ENCODE measurements around the gene RAD21L1. TPM values are rescaled to one million over a fixed set of nuclear protein-coding genes. Genes with fewer than 3 reads are reported as not detected.
A peak's percentile ranks its signal among the peaks of the same experiment; 100 is the strongest.

Gene RAD21L1
- total RNA-seq, 1 donor from 2014 or later: not detected

DNA sequence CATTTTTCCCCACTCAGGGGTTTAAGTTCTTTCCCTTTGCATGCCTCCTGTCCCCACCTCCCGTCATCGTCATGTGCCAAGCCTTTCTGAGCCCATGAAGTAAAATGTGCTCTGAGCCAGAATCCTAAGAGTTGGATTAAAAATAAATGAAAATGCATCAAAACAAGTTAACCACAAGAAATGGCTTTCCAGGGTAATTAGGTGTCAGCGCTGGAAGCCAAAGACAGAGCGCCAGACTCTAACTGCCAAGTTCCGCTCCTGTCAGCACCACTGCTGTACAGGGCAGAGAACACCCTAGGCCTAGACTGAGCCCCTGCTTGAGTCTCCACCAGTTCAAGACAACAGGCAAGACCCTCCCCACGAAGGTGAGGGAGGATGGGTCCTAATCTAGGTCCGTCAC lies 28.0 kb upstream of the RAD21L1 start:
- Histone ChIP-seq H3K27ac (ENCODE audit: low read depth, low read length) (no peak overlapping the region), H3K36me3 (ENCODE audit: control insufficient read depth in 3 of 3, insufficient read depth in 3 of 3, low read length in 3 of 3) (peaks cover 0 to 2% (median 0%) of the 10 kb centered on the region in 3 donors), H3K4me1 (ENCODE audit: control insufficient read depth in 3 of 3, insufficient read depth in 3 of 3, low read length in 3 of 3) (peaks cover 0 to 2% (median 0%) of the 10 kb centered on the region in 3 donors), H3K9ac (ENCODE audit: low read depth in 1 of 3, low read length in 3 of 3) (no peak overlapping the region), H3K4me3 (ENCODE audit: low read length in 3 of 3) (no peak overlapping the region), H3K27me3 (ENCODE audit: control insufficient read depth in 3 of 3, insufficient read depth in 3 of 3, low read length in 3 of 3) (no peaks in the 10 kb centered on the region), H3K9me3 (ENCODE audit: control insufficient read depth in 3 of 3, low read length in 3 of 3) (no peaks in the 10 kb centered on the region)

DNA sequence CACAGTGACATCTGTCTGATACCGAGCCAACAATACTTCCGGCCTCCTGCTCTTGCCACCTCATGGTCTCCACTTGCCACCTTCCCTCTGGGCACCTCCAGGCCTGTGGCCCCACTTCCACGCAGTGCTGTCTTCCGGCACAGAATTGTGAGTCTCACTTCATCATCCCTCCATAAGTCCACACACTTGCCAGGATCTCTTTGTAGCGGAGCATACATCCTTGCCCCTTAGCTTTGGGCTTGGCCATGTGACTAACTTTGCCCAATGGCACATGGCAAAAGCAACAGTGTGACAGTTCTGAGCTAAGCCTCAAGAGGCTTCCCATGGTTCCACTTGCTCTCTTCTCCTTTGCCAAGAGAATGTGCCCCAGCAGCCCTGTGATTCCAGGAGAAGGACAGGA lies 27.1 kb upstream of the RAD21L1 start:
- Histone ChIP-seq H3K4me1 (ENCODE audit: control insufficient read depth in 3 of 3, insufficient read depth in 3 of 3, low read length in 3 of 3) (peaks cover 0 to 2% (median 0%) of the 10 kb centered on the region in 3 donors), H3K9me3 (ENCODE audit: control insufficient read depth in 3 of 3, low read length in 3 of 3) (no peaks in the 10 kb centered on the region), H3K36me3 (ENCODE audit: control insufficient read depth in 3 of 3, insufficient read depth in 3 of 3, low read length in 3 of 3) (peaks cover 0 to 2% (median 0%) of the 10 kb centered on the region in 3 donors), H3K27me3 (ENCODE audit: control insufficient read depth in 3 of 3, insufficient read depth in 3 of 3, low read length in 3 of 3) (no peaks in the 10 kb centered on the region), H3K4me3 (ENCODE audit: low read length in 3 of 3) (no peak overlapping the region), H3K27ac (ENCODE audit: low read depth, low read length) (no peak overlapping the region), H3K9ac (ENCODE audit: low read depth in 1 of 3, low read length in 3 of 3) (no peak overlapping the region)

DNA sequence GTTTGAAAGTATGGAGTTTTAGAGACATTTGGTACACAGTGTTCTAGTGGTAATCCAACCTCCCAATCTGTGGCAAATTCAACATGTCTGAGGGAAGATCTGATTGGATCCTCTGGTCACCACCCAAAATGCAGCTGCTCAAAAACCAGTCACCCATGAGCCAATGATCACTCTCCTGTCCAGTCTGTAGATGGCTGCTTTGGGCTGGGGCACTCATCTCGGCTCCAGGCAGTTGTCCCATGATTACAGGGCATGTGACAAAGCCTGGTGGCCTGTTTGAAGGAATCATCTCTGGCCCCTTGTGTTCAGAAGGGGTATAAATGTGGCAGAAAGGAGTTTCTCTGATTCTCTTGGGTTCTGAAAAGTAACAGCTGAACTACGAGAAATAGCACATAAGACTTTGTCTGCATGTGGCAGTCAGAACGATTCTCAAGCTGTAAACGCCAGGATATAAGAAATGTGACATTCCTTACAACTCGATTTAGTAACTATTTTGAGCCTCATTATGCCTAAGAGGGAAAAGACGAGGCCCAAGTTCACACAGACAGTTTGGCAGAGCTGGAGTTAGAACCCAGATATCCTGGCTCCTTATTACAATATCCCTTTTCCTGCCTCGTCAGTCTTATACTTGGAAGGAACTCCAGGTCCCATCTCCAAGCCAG lies 26.5 kb upstream of the RAD21L1 start:
- Histone ChIP-seq H3K36me3 (ENCODE audit: control insufficient read depth in 3 of 3, insufficient read depth in 3 of 3, low read length in 3 of 3) (peaks cover 0 to under 1% (median 0%) of the 10 kb centered on the region in 3 donors), H3K4me1 (ENCODE audit: control insufficient read depth in 3 of 3, insufficient read depth in 3 of 3, low read length in 3 of 3) (peaks cover 0 to 5% (median 4%) of the 10 kb centered on the region in 3 donors), H3K9ac (ENCODE audit: low read depth in 1 of 3, low read length in 3 of 3) (no peak overlapping the region), H3K9me3 (ENCODE audit: control insufficient read depth in 3 of 3, low read length in 3 of 3) (no peaks in the 10 kb centered on the region), H3K4me3 (ENCODE audit: low read length in 3 of 3) (no peak overlapping the region), H3K27ac (ENCODE audit: low read depth, low read length) (no peak overlapping the region), H3K27me3 (ENCODE audit: control insufficient read depth in 3 of 3, insufficient read depth in 3 of 3, low read length in 3 of 3) (peaks cover 0 to 3% (median 0%) of the 10 kb centered on the region in 3 donors)

DNA sequence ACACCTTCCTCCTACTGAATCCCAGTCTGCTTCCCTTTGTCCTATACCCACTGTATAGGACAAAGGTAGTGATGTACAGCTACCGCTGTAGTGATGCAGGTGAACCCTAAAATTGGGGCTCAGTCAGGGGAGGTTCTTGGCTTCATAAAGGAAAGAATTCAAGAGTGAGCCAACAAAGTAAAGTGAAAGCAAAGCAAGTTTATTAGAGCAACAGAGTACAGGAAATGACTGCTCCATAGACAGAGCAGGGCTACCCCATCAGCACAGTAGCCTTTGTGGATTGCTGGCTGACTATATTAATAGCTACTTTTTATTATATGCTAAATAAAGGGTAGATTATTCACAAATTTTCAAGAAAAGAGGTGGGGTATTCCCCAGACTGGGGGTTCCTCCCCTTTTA lies 25.9 kb upstream of the RAD21L1 start:
- Histone ChIP-seq H3K9ac (ENCODE audit: low read depth in 1 of 3, low read length in 3 of 3) (no peak overlapping the region), H3K4me3 (ENCODE audit: low read length in 3 of 3) (no peak overlapping the region), H3K36me3 (ENCODE audit: control insufficient read depth in 3 of 3, insufficient read depth in 3 of 3, low read length in 3 of 3) (no peaks in the 10 kb centered on the region), H3K27me3 (ENCODE audit: control insufficient read depth in 3 of 3, insufficient read depth in 3 of 3, low read length in 3 of 3) (peaks cover 0 to 3% (median 0%) of the 10 kb centered on the region in 3 donors), H3K9me3 (ENCODE audit: control insufficient read depth in 3 of 3, low read length in 3 of 3) (no peaks in the 10 kb centered on the region), H3K27ac (ENCODE audit: low read depth, low read length) (no peak overlapping the region), H3K4me1 (ENCODE audit: control insufficient read depth in 3 of 3, insufficient read depth in 3 of 3, low read length in 3 of 3) (peaks cover 0 to 5% (median 4%) of the 10 kb centered on the region in 3 donors)

DNA sequence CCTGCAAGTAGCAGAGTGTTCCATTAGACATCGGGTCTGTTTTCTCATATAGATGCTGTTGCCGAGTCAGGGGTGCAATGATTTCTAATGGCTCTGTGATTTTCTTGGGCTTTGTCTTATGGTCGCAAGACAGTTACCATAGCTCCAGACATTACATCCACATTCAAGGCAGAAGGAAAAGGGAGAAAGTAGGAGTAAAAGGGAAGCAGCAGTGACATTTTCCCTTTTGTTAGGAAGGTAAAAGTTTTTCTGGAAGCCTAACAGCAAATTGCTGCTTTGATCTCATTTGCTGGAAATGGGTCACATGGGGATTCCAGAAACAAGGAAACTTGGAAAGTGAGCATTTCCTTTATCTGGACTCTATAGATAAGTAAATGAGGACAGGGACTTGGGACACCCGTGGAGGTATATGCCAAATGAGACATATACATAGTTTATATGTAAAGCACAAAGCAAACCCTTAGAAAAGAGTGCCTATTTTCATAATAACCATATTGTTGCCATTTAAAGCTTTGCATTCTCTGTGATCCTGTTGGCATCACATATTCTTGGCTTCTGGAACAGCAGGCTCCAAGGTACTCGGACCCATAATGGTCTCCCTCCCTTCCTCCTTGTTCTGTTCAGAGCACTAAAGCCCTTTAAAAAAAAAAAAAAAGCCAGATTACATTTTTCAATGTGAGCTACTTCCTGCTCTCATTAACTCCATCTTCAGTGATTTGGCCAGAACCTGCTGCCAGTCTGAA lies 22.9 kb upstream of the RAD21L1 start, which contains the start of gene C20orf202:
C20orf202 (plus strand) TSS at position 693 of the 743 bp plus-strand sequence. CDS start 132 bp downstream, outside the sequence.
- Histone ChIP-seq H3K36me3 (ENCODE audit: control insufficient read depth in 3 of 3, insufficient read depth in 3 of 3, low read length in 3 of 3) (no peaks in the 10 kb centered on the region), H3K9ac (ENCODE audit: low read depth in 1 of 3, low read length in 3 of 3) (peak within 1 kb of the TSS in 1 of 3 donors; percentile 16), H3K27me3 (ENCODE audit: control insufficient read depth in 3 of 3, insufficient read depth in 3 of 3, low read length in 3 of 3) (peaks cover 0 to 3% (median 0%) of the 10 kb centered on the region in 3 donors), H3K4me1 (ENCODE audit: control insufficient read depth in 3 of 3, insufficient read depth in 3 of 3, low read length in 3 of 3) (peaks cover 0 to 5% (median 4%) of the 10 kb centered on the region in 3 donors), H3K9me3 (ENCODE audit: control insufficient read depth in 3 of 3, low read length in 3 of 3) (no peaks in the 10 kb centered on the region), H3K4me3 (ENCODE audit: low read length in 3 of 3) (no peak within 1 kb of the TSS), H3K27ac (ENCODE audit: low read depth, low read length) (peak within 1 kb of the TSS; percentile 22)

DNA sequence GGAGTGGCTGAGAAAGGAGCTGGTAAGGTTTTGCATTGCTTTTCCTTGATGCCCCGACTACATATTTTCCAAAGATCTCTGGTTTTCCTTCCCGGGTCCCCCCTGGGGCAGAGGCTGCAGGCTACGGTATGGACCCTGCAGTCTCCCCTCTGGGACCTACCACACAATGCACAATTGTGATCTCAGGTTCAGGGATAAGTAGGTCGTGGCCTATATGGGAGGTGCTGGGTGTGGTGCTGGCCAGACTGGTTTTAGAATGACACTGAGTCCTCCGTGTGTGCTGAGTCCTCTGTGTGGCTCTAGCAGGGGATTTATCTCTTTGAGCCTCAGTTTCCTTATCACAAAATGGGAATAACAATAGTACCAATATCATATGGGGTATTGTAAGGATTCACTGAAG lies 22.2 kb upstream of the RAD21L1 start:
- peak overlapping the region; percentile 22 for H3K27ac ChIP-seq (ENCODE audit: low read depth, low read length)
- no peaks in the 10 kb centered on the region for H3K9me3 ChIP-seq (ENCODE audit: control insufficient read depth in 3 of 3, low read length in 3 of 3)
- peaks cover 0 to 5% (median 4%) of the 10 kb centered on the region in 3 donors for H3K4me1 ChIP-seq (ENCODE audit: control insufficient read depth in 3 of 3, insufficient read depth in 3 of 3, low read length in 3 of 3)
- no peak overlapping the region for H3K9ac ChIP-seq (ENCODE audit: low read depth in 1 of 3, low read length in 3 of 3)
- H3K4me3 ChIP-seq (ENCODE audit: low read length in 3 of 3): no peak overlapping the region
- H3K27me3 ChIP-seq (ENCODE audit: control insufficient read depth in 3 of 3, insufficient read depth in 3 of 3, low read length in 3 of 3): peaks cover 0 to 3% (median 0%) of the 10 kb centered on the region in 3 donors
- no peaks in the 10 kb centered on the region for H3K36me3 ChIP-seq (ENCODE audit: control insufficient read depth in 3 of 3, insufficient read depth in 3 of 3, low read length in 3 of 3)

DNA sequence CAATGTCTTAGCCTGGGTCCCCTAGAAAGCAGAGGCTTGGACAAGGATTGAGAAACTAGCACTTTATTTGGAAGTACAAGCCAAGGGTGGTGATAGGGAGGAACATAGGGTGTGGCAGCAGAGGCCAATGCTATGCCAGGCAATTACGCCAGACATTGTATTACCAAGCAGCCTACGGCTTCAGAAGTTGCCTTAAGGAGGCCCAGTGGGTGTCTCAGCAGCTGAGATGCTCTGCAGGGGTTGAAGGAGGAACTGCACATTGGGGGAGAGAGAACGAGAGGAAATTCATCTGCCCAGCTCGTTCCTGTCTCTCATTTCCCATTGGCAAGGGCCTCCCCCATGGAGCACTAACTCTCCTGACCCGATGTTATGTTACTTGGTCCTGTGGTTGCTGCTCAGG lies 21.7 kb upstream of the RAD21L1 start:
- H3K36me3 ChIP-seq (ENCODE audit: control insufficient read depth in 3 of 3, insufficient read depth in 3 of 3, low read length in 3 of 3): no peaks in the 10 kb centered on the region
- H3K27me3 ChIP-seq (ENCODE audit: control insufficient read depth in 3 of 3, insufficient read depth in 3 of 3, low read length in 3 of 3): peaks cover 0 to 3% (median 0%) of the 10 kb centered on the region in 3 donors
- H3K4me1 ChIP-seq (ENCODE audit: control insufficient read depth in 3 of 3, insufficient read depth in 3 of 3, low read length in 3 of 3): peaks cover 0 to 5% (median 4%) of the 10 kb centered on the region in 3 donors
- H3K4me3 ChIP-seq (ENCODE audit: low read length in 3 of 3): no peak overlapping the region
- H3K9ac ChIP-seq (ENCODE audit: low read depth in 1 of 3, low read length in 3 of 3): peak overlapping the region in 1 of 3 donors; percentile 16
- no peaks in the 10 kb centered on the region for H3K9me3 ChIP-seq (ENCODE audit: control insufficient read depth in 3 of 3, low read length in 3 of 3)
- H3K27ac ChIP-seq (ENCODE audit: low read depth, low read length): peak overlapping the region; percentile 22

DNA sequence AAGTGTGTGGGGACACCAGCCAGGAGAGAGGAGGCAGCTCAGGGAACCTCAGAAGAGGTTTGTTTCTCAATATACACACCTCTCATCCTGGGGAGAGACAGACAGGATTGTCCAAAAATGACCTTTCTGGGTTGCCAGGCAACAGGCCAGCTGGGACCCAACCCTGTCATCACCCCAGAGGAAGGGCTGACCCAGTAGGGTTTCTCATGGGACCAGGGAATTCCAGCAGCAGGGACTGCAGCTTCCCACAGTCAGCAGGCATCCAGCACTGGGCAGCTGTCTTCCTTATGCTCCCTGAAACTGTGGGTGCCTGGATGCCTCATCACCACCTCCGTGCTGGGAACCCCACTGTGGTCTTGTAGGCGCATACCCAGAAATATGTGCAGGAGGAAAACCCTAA lies 21.3 kb upstream of the RAD21L1 start:
- Histone ChIP-seq H3K36me3 (ENCODE audit: control insufficient read depth in 3 of 3, insufficient read depth in 3 of 3, low read length in 3 of 3) (no peaks in the 10 kb centered on the region), H3K4me3 (ENCODE audit: low read length in 3 of 3) (no peak overlapping the region), H3K9ac (ENCODE audit: low read depth in 1 of 3, low read length in 3 of 3) (peak overlapping the region in 1 of 3 donors; percentile 16), H3K27ac (ENCODE audit: low read depth, low read length) (no peak overlapping the region), H3K27me3 (ENCODE audit: control insufficient read depth in 3 of 3, insufficient read depth in 3 of 3, low read length in 3 of 3) (peaks cover 0 to 3% (median 0%) of the 10 kb centered on the region in 3 donors), H3K4me1 (ENCODE audit: control insufficient read depth in 3 of 3, insufficient read depth in 3 of 3, low read length in 3 of 3) (peaks cover 0 to 5% (median 4%) of the 10 kb centered on the region in 3 donors), H3K9me3 (ENCODE audit: control insufficient read depth in 3 of 3, low read length in 3 of 3) (no peaks in the 10 kb centered on the region)

DNA sequence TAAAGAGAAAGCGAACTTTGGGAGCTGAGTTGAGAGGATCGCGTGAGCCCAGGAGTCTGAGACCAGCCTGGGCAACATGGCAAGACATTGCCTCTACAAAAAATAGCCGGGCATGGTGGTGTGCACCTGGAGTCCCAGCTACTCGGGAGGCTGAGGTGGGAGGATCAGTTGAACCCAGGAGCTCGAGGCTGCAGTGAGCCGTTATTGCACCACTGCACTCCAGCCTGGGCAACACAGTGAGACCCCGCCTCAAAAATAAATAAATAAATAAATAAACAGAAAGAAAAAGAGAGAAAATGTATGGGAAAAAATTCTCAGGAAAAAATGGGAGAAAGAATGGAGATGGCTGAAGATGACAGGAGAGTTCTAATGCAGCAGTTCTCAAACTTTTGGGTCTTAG lies 20.0 kb upstream of the RAD21L1 start:
- no peak overlapping the region for H3K4me3 ChIP-seq (ENCODE audit: low read length in 3 of 3)
- H3K9me3 ChIP-seq (ENCODE audit: control insufficient read depth in 3 of 3, low read length in 3 of 3): no peaks in the 10 kb centered on the region
- H3K27me3 ChIP-seq (ENCODE audit: control insufficient read depth in 3 of 3, insufficient read depth in 3 of 3, low read length in 3 of 3): peaks cover 0 to 3% (median 0%) of the 10 kb centered on the region in 3 donors
- peaks cover 0 to 5% (median 2%) of the 10 kb centered on the region in 3 donors for H3K4me1 ChIP-seq (ENCODE audit: control insufficient read depth in 3 of 3, insufficient read depth in 3 of 3, low read length in 3 of 3)
- H3K9ac ChIP-seq (ENCODE audit: low read depth in 1 of 3, low read length in 3 of 3): no peak overlapping the region
- H3K36me3 ChIP-seq (ENCODE audit: control insufficient read depth in 3 of 3, insufficient read depth in 3 of 3, low read length in 3 of 3): no peaks in the 10 kb centered on the region
- no peak overlapping the region for H3K27ac ChIP-seq (ENCODE audit: low read depth, low read length)
